ENCODE results near the gene LRRC8E. TPM values are rescaled to one million over a fixed set of nuclear protein-coding genes. Genes with fewer than 3 reads are reported as not detected.

LRRC8E gene
- polyA plus RNA-seq, 1 experiment, result 8.6 TPM

DNA sequence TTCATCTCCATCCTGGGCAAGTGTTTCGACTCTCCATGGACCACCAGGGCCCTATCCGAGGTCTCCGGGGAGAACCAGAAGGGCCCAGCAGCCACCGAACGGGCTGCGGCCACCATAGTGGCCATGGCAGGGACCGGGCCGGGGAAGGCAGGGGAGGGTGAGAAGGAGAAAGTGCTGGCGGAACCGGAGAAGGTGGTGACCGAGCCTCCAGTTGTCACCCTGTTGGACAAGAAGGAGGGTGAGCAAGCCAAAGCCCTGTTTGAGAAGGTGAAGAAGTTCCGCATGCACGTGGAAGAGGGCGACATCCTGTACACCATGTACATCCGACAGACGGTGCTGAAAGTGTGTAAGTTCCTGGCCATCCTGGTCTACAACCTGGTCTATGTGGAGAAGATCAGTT, 10.7 kb downstream of the LRRC8E start:
- TF ChIP-seq, protein P1, sequence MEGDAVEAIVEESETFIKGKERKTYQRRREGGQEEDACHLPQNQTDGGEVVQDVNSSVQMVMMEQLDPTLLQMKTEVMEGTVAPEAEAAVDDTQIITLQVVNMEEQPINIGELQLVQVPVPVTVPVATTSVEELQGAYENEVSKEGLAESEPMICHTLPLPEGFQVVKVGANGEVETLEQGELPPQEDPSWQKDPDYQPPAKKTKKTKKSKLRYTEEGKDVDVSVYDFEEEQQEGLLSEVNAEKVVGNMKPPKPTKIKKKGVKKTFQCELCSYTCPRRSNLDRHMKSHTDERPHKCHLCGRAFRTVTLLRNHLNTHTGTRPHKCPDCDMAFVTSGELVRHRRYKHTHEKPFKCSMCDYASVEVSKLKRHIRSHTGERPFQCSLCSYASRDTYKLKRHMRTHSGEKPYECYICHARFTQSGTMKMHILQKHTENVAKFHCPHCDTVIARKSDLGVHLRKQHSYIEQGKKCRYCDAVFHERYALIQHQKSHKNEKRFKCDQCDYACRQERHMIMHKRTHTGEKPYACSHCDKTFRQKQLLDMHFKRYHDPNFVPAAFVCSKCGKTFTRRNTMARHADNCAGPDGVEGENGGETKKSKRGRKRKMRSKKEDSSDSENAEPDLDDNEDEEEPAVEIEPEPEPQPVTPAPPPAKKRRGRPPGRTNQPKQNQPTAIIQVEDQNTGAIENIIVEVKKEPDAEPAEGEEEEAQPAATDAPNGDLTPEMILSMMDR (IDR thresholded peaks at IDR 0.05; ENCODE audit: insufficient read depth, low read depth, low read length), result no peak
- DNase-seq (ENCODE audit: low read depth), result no peak
- Histone ChIP-seq H3K36me3 (ENCODE audit: control insufficient read depth, insufficient read depth, low read length) (peaks cover 4% of the 10 kb centered on the region), H3K27me3 (ENCODE audit: control insufficient read depth, insufficient read depth, low read length) (no peaks in the 10 kb centered on the region), H3K4me3 (ENCODE audit: low read depth, low read length) (no peak overlapping the region)
- POLR2A ChIA-PET, result no interaction called here
- CTCF ChIA-PET, result interaction anchor here (1.6 to 1.9 kb wide), 2 partner anchors 21 to 47 kb away, joined by 3 to 6 read pairs; partner anchors contain the start of gene SNAPC2

DNA sequence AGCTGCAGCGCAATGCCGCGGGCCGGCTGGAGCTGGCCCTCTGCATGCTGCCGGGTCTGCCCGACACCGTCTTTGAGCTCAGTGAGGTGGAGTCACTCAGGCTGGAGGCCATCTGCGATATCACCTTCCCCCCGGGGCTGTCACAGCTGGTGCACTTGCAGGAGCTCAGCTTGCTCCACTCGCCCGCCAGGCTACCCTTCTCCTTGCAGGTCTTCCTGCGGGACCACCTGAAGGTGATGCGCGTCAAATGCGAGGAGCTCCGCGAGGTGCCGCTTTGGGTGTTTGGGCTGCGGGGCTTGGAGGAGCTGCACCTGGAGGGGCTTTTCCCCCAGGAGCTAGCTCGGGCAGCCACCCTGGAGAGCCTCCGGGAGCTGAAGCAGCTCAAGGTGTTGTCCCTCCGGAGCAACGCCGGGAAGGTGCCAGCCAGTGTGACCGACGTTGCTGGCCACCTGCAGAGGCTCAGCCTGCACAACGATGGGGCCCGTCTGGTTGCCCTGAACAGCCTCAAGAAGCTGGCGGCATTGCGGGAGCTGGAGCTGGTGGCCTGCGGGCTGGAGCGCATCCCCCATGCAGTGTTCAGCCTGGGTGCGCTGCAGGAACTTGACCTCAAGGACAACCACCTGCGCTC, 11.6 kb downstream of the LRRC8E start:
- no peak for DNase-seq (ENCODE audit: low read depth)
- ChIA-PET POLR2A (no interaction called here), CTCF (interaction anchor here (1.0 to 1.9 kb wide), 4 partner anchors 9 to 48 kb away, joined by 3 to 6 read pairs (median 4); no protein-coding TSS in a partner anchor)
- Histone ChIP-seq H3K36me3 (ENCODE audit: control insufficient read depth, insufficient read depth, low read length) (peaks cover 4% of the 10 kb centered on the region), H3K27me3 (ENCODE audit: control insufficient read depth, insufficient read depth, low read length) (no peaks in the 10 kb centered on the region), H3K4me3 (ENCODE audit: low read depth, low read length) (no peak overlapping the region)
- TF ChIP-seq, protein P1 (IDR thresholded peaks at IDR 0.05; ENCODE audit: insufficient read depth, low read depth, low read length), result no peak

DNA sequence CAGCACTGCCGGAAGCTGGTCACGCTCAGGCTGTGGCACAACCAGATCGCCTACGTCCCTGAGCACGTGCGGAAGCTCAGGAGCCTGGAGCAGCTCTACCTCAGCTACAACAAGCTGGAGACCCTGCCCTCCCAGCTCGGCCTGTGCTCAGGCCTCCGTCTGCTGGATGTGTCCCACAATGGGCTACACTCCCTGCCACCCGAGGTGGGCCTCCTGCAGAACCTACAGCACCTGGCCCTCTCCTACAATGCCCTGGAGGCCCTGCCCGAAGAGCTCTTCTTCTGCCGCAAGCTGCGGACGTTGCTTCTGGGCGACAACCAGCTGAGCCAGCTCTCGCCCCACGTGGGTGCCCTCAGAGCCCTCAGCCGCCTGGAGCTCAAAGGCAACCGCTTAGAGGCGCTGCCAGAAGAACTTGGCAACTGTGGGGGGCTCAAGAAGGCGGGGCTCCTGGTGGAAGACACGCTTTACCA, 12.1 kb downstream of the LRRC8E start:
- no peak for DNase-seq (ENCODE audit: low read depth)
- TF ChIP-seq, protein P1 (IDR thresholded peaks at IDR 0.05; ENCODE audit: insufficient read depth, low read depth, low read length), result no peak
- Histone ChIP-seq H3K27me3 (ENCODE audit: control insufficient read depth, insufficient read depth, low read length) (no peaks in the 10 kb centered on the region), H3K36me3 (ENCODE audit: control insufficient read depth, insufficient read depth, low read length) (peaks cover 5% of the 10 kb centered on the region), H3K4me3 (ENCODE audit: low read depth, low read length) (no peak overlapping the region)
- ChIA-PET CTCF (interaction anchor here (0.6 to 1.3 kb wide), 5 partner anchors 10 to 46 kb away, joined by 3 to 4 read pairs (median 3); no protein-coding TSS in a partner anchor), POLR2A (no interaction called here)

DNA sequence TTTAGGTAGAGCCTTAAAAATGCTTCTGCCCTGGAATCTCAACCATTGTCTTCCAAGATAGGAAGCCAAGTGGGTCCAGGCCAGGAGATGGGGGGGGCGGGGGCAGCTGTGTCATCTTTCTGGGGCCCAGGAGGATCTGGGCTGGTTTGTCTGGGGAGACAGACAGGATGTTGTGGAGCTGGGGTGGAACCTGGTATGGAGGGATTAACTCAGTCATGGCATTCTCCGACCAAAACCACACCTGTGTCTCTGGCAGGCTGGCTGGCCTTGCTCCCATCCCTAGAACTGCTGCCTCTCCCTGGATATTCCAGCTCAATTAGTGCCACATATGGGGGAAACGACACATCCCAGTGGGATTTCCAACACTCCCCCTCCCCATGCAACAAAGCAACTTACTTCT, 12.6 kb downstream of the LRRC8E start:
- CTCF ChIA-PET, result interaction anchor here (0.6 to 1.5 kb wide), 6 partner anchors 10 to 101 kb away, joined by 3 to 4 read pairs (median 3); no protein-coding TSS in a partner anchor
- Histone ChIP-seq H3K36me3 (ENCODE audit: control insufficient read depth, insufficient read depth, low read length) (peaks cover 7% of the 10 kb centered on the region), H3K27me3 (ENCODE audit: control insufficient read depth, insufficient read depth, low read length) (no peaks in the 10 kb centered on the region), H3K4me3 (ENCODE audit: low read depth, low read length) (no peak overlapping the region)
- TF ChIP-seq, protein P1 (IDR thresholded peaks at IDR 0.05; ENCODE audit: insufficient read depth, low read depth, low read length), result no peak
- no peak for DNase-seq (ENCODE audit: low read depth)
- POLR2A ChIA-PET, result no interaction called here

DNA sequence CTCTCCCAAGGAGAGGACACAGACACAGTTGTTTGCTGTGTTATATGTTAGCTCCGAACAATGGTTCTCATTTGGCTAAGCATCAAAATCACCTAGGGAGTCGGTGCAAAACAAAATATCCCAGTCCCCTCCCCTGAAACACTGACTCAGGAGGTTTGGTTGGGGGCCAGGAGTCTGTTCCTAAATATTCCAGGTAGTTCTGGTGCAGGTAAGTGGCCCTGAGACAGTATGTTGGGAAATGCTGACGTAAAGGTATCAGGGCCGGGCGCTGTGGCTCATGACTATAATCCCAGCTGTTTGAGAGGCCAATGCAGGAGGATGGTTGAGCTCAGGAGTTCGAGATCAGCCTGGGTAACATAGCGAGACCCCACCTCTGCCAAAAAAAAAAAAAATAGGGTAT, 13.0 kb downstream of the LRRC8E start:
- TF ChIP-seq, protein P1 (IDR thresholded peaks at IDR 0.05; ENCODE audit: insufficient read depth, low read depth, low read length), result no peak
- Histone ChIP-seq H3K4me3 (ENCODE audit: low read depth, low read length) (no peak overlapping the region), H3K27me3 (ENCODE audit: control insufficient read depth, insufficient read depth, low read length) (no peaks in the 10 kb centered on the region), H3K36me3 (ENCODE audit: control insufficient read depth, insufficient read depth, low read length) (peaks cover 8% of the 10 kb centered on the region)
- POLR2A ChIA-PET, result no interaction called here
- CTCF ChIA-PET, result interaction anchor here (1.3 to 1.5 kb wide), 2 partner anchors 32 to 101 kb away, joined by 3 to 4 read pairs; no protein-coding TSS in a partner anchor
- DNase-seq (ENCODE audit: low read depth), result no peak

Measured in BJ (cell line).